Duodenal mucosa (tissue), 2 donors: ENCODE measurements around the gene SPOCK3.

Experiments
- H3K27ac ChIP-seq: one replicate; pipeline ENCODE4 v1.7.0; 2013; ENCODE audit warnings: low read depth, low read length
- H3K27me3 ChIP-seq, 2 donors: one replicate each; pipeline ENCODE4 v1.7.0; 2013; ENCODE audit warnings: low read length in 2 of 2, control low read depth in 1 of 2; ENCODE audit not compliant: insufficient read depth in 2 of 2, control insufficient read depth in 1 of 2
- H3K36me3 ChIP-seq, 2 donors: one replicate each; pipeline ENCODE4 v1.7.0; 2013; ENCODE audit warnings: low read length in 2 of 2, control low read depth in 1 of 2; ENCODE audit not compliant: insufficient read depth in 2 of 2, control insufficient read depth in 1 of 2
- H3K4me1 ChIP-seq, 2 donors: one replicate each; pipeline ENCODE4 v1.7.0; 2013; ENCODE audit warnings: low read length in 2 of 2, control low read depth in 1 of 2; ENCODE audit not compliant: insufficient read depth in 2 of 2, control insufficient read depth in 1 of 2
- H3K4me3 ChIP-seq, 2 donors: one replicate each; pipeline ENCODE4 v1.7.0; 2013; ENCODE audit warnings: low read length in 2 of 2, low read depth in 1 of 2
- H3K9ac ChIP-seq, 2 donors: one replicate each; pipeline ENCODE4 v1.7.0; 2013; ENCODE audit warnings: low read length in 2 of 2, low read depth in 1 of 2
- H3K9me3 ChIP-seq, 2 donors: one replicate each; pipeline ENCODE4 v1.7.0; 2013; ENCODE audit warnings: low read length in 2 of 2, control low read depth in 1 of 2; ENCODE audit not compliant: control insufficient read depth in 1 of 2

The SPOCK3 gene

GRCh38 chr4:167021545-167022155, 212.6 kb downstream of the SPOCK3 start:
- H3K4me1 ChIP-seq = no peaks in the 10 kb centered on the region
- no peak overlapping the region for H3K9ac ChIP-seq
- H3K27ac ChIP-seq = no peak overlapping the region
- no peak overlapping the region for H3K4me3 ChIP-seq
- no peaks in the 10 kb centered on the region for H3K9me3 ChIP-seq
- no peaks in the 10 kb centered on the region for H3K36me3 ChIP-seq
- H3K27me3 ChIP-seq = no peaks in the 10 kb centered on the region

- H3K4me3 ChIP-seq = no peak overlapping the region
- H3K27me3 ChIP-seq = no peaks in the 10 kb centered on the region
- H3K9me3 ChIP-seq = no peaks in the 10 kb centered on the region
- no peaks in the 10 kb centered on the region for H3K36me3 ChIP-seq
- no peak overlapping the region for H3K9ac ChIP-seq
- H3K4me1 ChIP-seq = no peaks in the 10 kb centered on the region
- H3K27ac ChIP-seq = no peak overlapping the region
Observed at GRCh38 chr4:167020410-167020809, 213.9 kb downstream of the SPOCK3 start.

GRCh38 chr4:167014944-167015343, 219.3 kb downstream of the SPOCK3 start:
- Histone ChIP-seq H3K36me3 (no peaks in the 10 kb centered on the region), H3K9ac (no peak overlapping the region), H3K4me1 (no peaks in the 10 kb centered on the region), H3K27ac (no peak overlapping the region), H3K27me3 (no peaks in the 10 kb centered on the region), H3K9me3 (no peaks in the 10 kb centered on the region), H3K4me3 (no peak overlapping the region)

- no peak overlapping the region for H3K9ac ChIP-seq
- no peak overlapping the region for H3K27ac ChIP-seq
- no peaks in the 10 kb centered on the region for H3K36me3 ChIP-seq
- H3K4me3 ChIP-seq = no peak overlapping the region
- H3K9me3 ChIP-seq = no peaks in the 10 kb centered on the region
- no peaks in the 10 kb centered on the region for H3K27me3 ChIP-seq
- no peaks in the 10 kb centered on the region for H3K4me1 ChIP-seq
Observed at GRCh38 chr4:167003326-167003725, 231.0 kb downstream of the SPOCK3 start.

GRCh38 chr4:167000141-167000852, 234.0 kb downstream of the SPOCK3 start:
- Histone ChIP-seq H3K4me1 (no peaks in the 10 kb centered on the region), H3K9me3 (no peaks in the 10 kb centered on the region), H3K27me3 (no peaks in the 10 kb centered on the region), H3K27ac (no peak overlapping the region), H3K9ac (no peak overlapping the region), H3K36me3 (no peaks in the 10 kb centered on the region), H3K4me3 (no peak overlapping the region)

- H3K27me3 ChIP-seq = no peaks in the 10 kb centered on the region
- no peaks in the 10 kb centered on the region for H3K9me3 ChIP-seq
- H3K4me3 ChIP-seq = no peak overlapping the region
- H3K27ac ChIP-seq = no peak overlapping the region
- no peaks in the 10 kb centered on the region for H3K4me1 ChIP-seq
- no peak overlapping the region for H3K9ac ChIP-seq
- no peaks in the 10 kb centered on the region for H3K36me3 ChIP-seq
Observed at GRCh38 chr4:166996216-166996615, 238.1 kb downstream of the SPOCK3 start.

- Histone ChIP-seq H3K4me3 (no peak overlapping the region), H3K9me3 (no peaks in the 10 kb centered on the region), H3K36me3 (no peaks in the 10 kb centered on the region), H3K4me1 (no peaks in the 10 kb centered on the region), H3K9ac (no peak overlapping the region), H3K27ac (no peak overlapping the region), H3K27me3 (no peaks in the 10 kb centered on the region)
Observed at GRCh38 chr4:166994686-166995085, 239.6 kb downstream of the SPOCK3 start.

GRCh38 chr4:166991006-166991561, 243.2 kb downstream of the SPOCK3 start:
- Histone ChIP-seq H3K27me3 (no peaks in the 10 kb centered on the region), H3K9me3 (no peaks in the 10 kb centered on the region), H3K36me3 (no peaks in the 10 kb centered on the region), H3K27ac (no peak overlapping the region), H3K4me3 (no peak overlapping the region), H3K9ac (no peak overlapping the region), H3K4me1 (no peaks in the 10 kb centered on the region)

- H3K9ac ChIP-seq = no peak overlapping the region
- no peak overlapping the region for H3K4me3 ChIP-seq
- H3K36me3 ChIP-seq = no peaks in the 10 kb centered on the region
- H3K9me3 ChIP-seq = no peaks in the 10 kb centered on the region
- no peaks in the 10 kb centered on the region for H3K4me1 ChIP-seq
- H3K27me3 ChIP-seq = no peaks in the 10 kb centered on the region
- no peak overlapping the region for H3K27ac ChIP-seq
Observed at GRCh38 chr4:166989886-166990285, 244.4 kb downstream of the SPOCK3 start.

GRCh38 chr4:166987026-166987425, 247.3 kb downstream of the SPOCK3 start:
- Histone ChIP-seq H3K9me3 (no peaks in the 10 kb centered on the region), H3K9ac (no peak overlapping the region), H3K27me3 (no peaks in the 10 kb centered on the region), H3K36me3 (no peaks in the 10 kb centered on the region), H3K4me3 (no peak overlapping the region), H3K4me1 (no peaks in the 10 kb centered on the region), H3K27ac (no peak overlapping the region)
